Esophagus squamous epithelium (tissue), 5 donors: ENCODE data around the gene EEF1E1. TPM values are rescaled to one million over a fixed set of nuclear protein-coding genes. Genes with fewer than 3 reads are reported as not detected.

Experiments used
- DNase-seq: peaks from one replicate; lab custom pipeline; 2025; lab: John Stamatoyannopoulos, UW
- H3K27ac ChIP-seq, 4 donors: fragments of 200-600 bp; sonication (generic); one replicate each; pipeline ENCODE4 v1.5.1; 2016 to 2019; ENCODE audit warnings: mild to moderate bottlenecking in 1 of 4
- H3K27me3 ChIP-seq, 4 donors: fragments of 200-600 bp; sonication (generic); 1 replicate in 3 of 4; 2 replicates in 1 of 4; pipeline versions ENCODE4 v1.5.1 to v1.6.0; 2017 to 2021; ENCODE audit warnings: antibody characterized with exemption in 1 of 4
- H3K36me3 ChIP-seq, 3 donors: fragments of 200-600 bp; sonication (generic); one replicate each; pipeline ENCODE4 v1.5.1; 2016 to 2019
- H3K4me1 ChIP-seq, 3 donors: fragments of 200-600 bp; sonication (generic); one replicate each; pipeline ENCODE4 v1.5.1; 2017 to 2019
- H3K4me3 ChIP-seq, 4 donors: fragments of 200-600 bp; sonication (generic); 1 replicate in 3 of 4; 2 replicates in 1 of 4; pipeline ENCODE4 v1.5.1; 2016 to 2019; ENCODE audit warnings: mild to moderate bottlenecking in 2 of 4, moderate library complexity in 1 of 4
- H3K9me3 ChIP-seq, 3 donors: fragments of 200-600 bp; sonication (generic); one replicate each; pipeline ENCODE4 v1.5.1; 2016 to 2019
- CTCF ChIP-seq, 6 experiments: fragments of 450-650 bp in 4 of 6; fragments of 200-600 bp in 2 of 6; sonication (generic) in 2 of 6; IDR thresholded peaks; one replicate each; pipeline ENCODE4 v1.5.1; 2016 to 2019; ENCODE audit warnings: antibody characterized with exemption in 6 of 6, mild to moderate bottlenecking in 4 of 6, moderate library complexity in 4 of 6
- POLR2A ChIP-seq, 4 donors: fragments of 450-650 bp; IDR thresholded peaks; one replicate each; pipeline ENCODE4 v1.6.1; 2017; ENCODE audit warnings: antibody characterized with exemption in 4 of 4, mild to moderate bottlenecking in 4 of 4, moderate library complexity in 3 of 4
- WGBS, 2 donors: methylation state at CpG; one replicate each; pipeline ENCODE4 v1.1.5; 2018; 5-methylcytosine and 5-hydroxymethylcytosine counted together
- intact Hi-C: fragments of 100-400 bp; cut with DNase I; formaldehyde crosslinking; loops from one replicate; pipeline ENCODE4 v1.15.0; 2022
- total RNA-seq, 4 donors: library from RNA; depleted of rRNA; stranded (reverse); fragments of >200 nt; gene quantifications; one replicate each; pipeline ENCODE4 v1.1.0, GENCODE V29; 2016
- donor health status: DM: yes; HTN: yes; CAD: no.

EEF1E1 gene
- total RNA-seq, 4 donors from 2014 or later = 18.6 to 67.3 (median 56.3) TPM

- TF ChIP-seq CTCF (IDR thresholded peaks at IDR 0.05) (no peak), POLR2A (IDR thresholded peaks at IDR 0.05) (no peak)
- Histone ChIP-seq H3K4me3 (no peak overlapping the region), H3K9me3 (no peaks in the 10 kb centered on the region), H3K4me1 (no peaks in the 10 kb centered on the region), H3K27ac (no peak overlapping the region), H3K36me3 (no peaks in the 10 kb centered on the region), H3K27me3 (peaks cover 0 to 30% (median 0%) of the 10 kb centered on the region in 4 donors)
- WGBS, 2 donors = 73% methylated on average over 3 of the region's 3 CpGs
- intact Hi-C loops = loop anchor here (10.0 kb wide), 1 partner anchor 90 kb away; no protein-coding TSS in a partner anchor
- no peak for DNase-seq
Measured at GRCh38 chr6:8135276-8135675, 32.9 kb upstream of the EEF1E1 start.

- Histone ChIP-seq H3K27ac (no peak overlapping the region), H3K9me3 (no peaks in the 10 kb centered on the region), H3K36me3 (no peaks in the 10 kb centered on the region), H3K27me3 (peaks cover 0 to 26% (median 0%) of the 10 kb centered on the region in 4 donors), H3K4me1 (no peaks in the 10 kb centered on the region), H3K4me3 (no peak overlapping the region)
- 59 to 67% methylated on average over 4 to 6 of the region's 6 CpGs for WGBS, 2 donors
- TF ChIP-seq CTCF (IDR thresholded peaks at IDR 0.05) (no peak), POLR2A (IDR thresholded peaks at IDR 0.05) (no peak)
- intact Hi-C loops = loop anchor here (10.0 kb wide), 1 partner anchor 93 kb away; no protein-coding TSS in a partner anchor
- DNase-seq = no peak
Measured at GRCh38 chr6:8132130-8132529, 29.8 kb upstream of the EEF1E1 start.

- no peak for DNase-seq
- H3K36me3 ChIP-seq = no peaks in the 10 kb centered on the region
- H3K9me3 ChIP-seq = no peaks in the 10 kb centered on the region
- intact Hi-C loops = loop anchor here (10.0 kb wide), 1 partner anchor 93 kb away; no protein-coding TSS in a partner anchor
- WGBS, 2 donors = 30 to 36% methylated on average over 11 to 13 of the region's 13 CpGs
- peaks cover 0 to 24% (median 0%) of the 10 kb centered on the region in 4 donors for H3K27me3 ChIP-seq
- H3K27ac ChIP-seq = no peak overlapping the region
- H3K4me3 ChIP-seq = no peak overlapping the region
- no peaks in the 10 kb centered on the region for H3K4me1 ChIP-seq
- TF ChIP-seq CTCF (IDR thresholded peaks at IDR 0.05) = peak in 5 of 6 experiments; percentile 16 to 53 (median 23)
- no peak for TF ChIP-seq POLR2A (IDR thresholded peaks at IDR 0.05)
Measured at GRCh38 chr6:8131265-8131897, 29.0 kb upstream of the EEF1E1 start.

- Histone ChIP-seq H3K9me3 (no peaks in the 10 kb centered on the region), H3K27ac (no peak overlapping the region), H3K27me3 (peaks cover 0 to 24% (median 0%) of the 10 kb centered on the region in 4 donors), H3K36me3 (no peaks in the 10 kb centered on the region), H3K4me1 (no peaks in the 10 kb centered on the region), H3K4me3 (no peak overlapping the region)
- no peak for DNase-seq
- intact Hi-C loops = loop anchor here (10.0 kb wide), 1 partner anchor 94 kb away; no protein-coding TSS in a partner anchor
- TF ChIP-seq CTCF (IDR thresholded peaks at IDR 0.05) (no peak), POLR2A (IDR thresholded peaks at IDR 0.05) (no peak)
- 32 to 37% methylated on average over 5 of the region's 5 CpGs for WGBS, 2 donors
Measured at GRCh38 chr6:8130399-8130798, 28.1 kb upstream of the EEF1E1 start.

GRCh38 chr6:8123236-8123635 is 20.9 kb upstream of the EEF1E1 start:
- H3K27me3 ChIP-seq = peaks cover 0 to 2% (median 0%) of the 10 kb centered on the region in 4 donors
- TF ChIP-seq POLR2A (IDR thresholded peaks at IDR 0.05) (no peak), CTCF (IDR thresholded peaks at IDR 0.05) (no peak)
- no peak overlapping the region for H3K4me3 ChIP-seq
- WGBS, 2 donors = 84 to 94% methylated on average over 5 of the region's 5 CpGs
- intact Hi-C loops = no loop called here
- H3K4me1 ChIP-seq = no peaks in the 10 kb centered on the region
- no peak overlapping the region for H3K27ac ChIP-seq
- no peak for DNase-seq
- H3K36me3 ChIP-seq = no peaks in the 10 kb centered on the region
- no peaks in the 10 kb centered on the region for H3K9me3 ChIP-seq
